Activated T-cell treated with anti-CD3 and anti-CD28 coated beads, Interleukin-2, amount 50 U/mL, for 72 hours (primary cell): ENCODE data around the gene TTC21A. TPM values are rescaled to one million over a fixed set of nuclear protein-coding genes. Genes with fewer than 3 reads are reported as not detected.
A peak's percentile ranks its signal among the peaks of the same experiment; 100 is the strongest.

ENCODE experiments used
- ATAC-seq, 2 donors: fragments of 150-1000 bp; cut with Tn5 transposase; replicated peaks in 1 of 2; 2 replicates each; pipeline ENCODE4 v1.10.0; 2021; ENCODE audit warnings: moderate library complexity in 2 of 2, mild to moderate bottlenecking in 1 of 2
- DNase-seq, 2 donors: peaks; one replicate each; pipeline ENCODE4 v3.0.0; 2021 to 2022; ENCODE audit warnings: mixed read lengths in 1 of 2
- H3K27ac Mint-ChIP-seq: one replicate; pipeline ENCODE4 v1.8.0; 2022; ENCODE audit warnings: mild to moderate bottlenecking, moderate library complexity, mixed read lengths
- H3K27me3 Mint-ChIP-seq: one replicate; pipeline ENCODE4 v1.8.0; 2022; ENCODE audit warnings: low read depth, mixed read lengths
- H3K36me3 Mint-ChIP-seq, 2 donors: one replicate each; pipeline ENCODE4 v1.8.0; 2022; ENCODE audit warnings: mixed read lengths in 2 of 2, mild to moderate bottlenecking in 1 of 2; ENCODE audit not compliant: insufficient read depth in 2 of 2
- H3K4me1 Mint-ChIP-seq: one replicate; pipeline ENCODE4 v1.8.0; 2022; ENCODE audit warnings: low read depth, mixed read lengths
- H3K4me3 Mint-ChIP-seq, 2 donors: one replicate each; pipeline ENCODE4 v1.8.0; 2022; ENCODE audit warnings: mild to moderate bottlenecking in 2 of 2, mixed read lengths in 2 of 2, moderate library complexity in 2 of 2
- H3K9me3 Mint-ChIP-seq, 2 donors: one replicate each; pipeline ENCODE4 v1.8.0; 2022; ENCODE audit warnings: mixed read lengths in 2 of 2
- total RNA-seq, 2 donors: library from RNA; stranded (reverse); gene quantifications; one replicate each; pipeline ENCODE4 v1.2.3, GENCODE V29; 2022

Gene TTC21A
- total RNA-seq, 2 donors from 2014 or later = 2.0 to 2.2 TPM

- Mint-ChIP-seq H3K4me3 (no peak overlapping the region), H3K27ac (no peak overlapping the region), H3K4me1 (peaks cover 9% of the 10 kb centered on the region), H3K9me3 (no peaks in the 10 kb centered on the region), H3K27me3 (no peaks in the 10 kb centered on the region), H3K36me3 (no peaks in the 10 kb centered on the region)
- ATAC-seq (no peak), DNase-seq (no peak)
These were observed 5.8 kb downstream of the TTC21A start for GRCh38 chr3:39113291-39113690.

- no peaks in the 10 kb centered on the region for H3K4me1 Mint-ChIP-seq
- H3K36me3 Mint-ChIP-seq = no peaks in the 10 kb centered on the region
- H3K4me3 Mint-ChIP-seq = no peak overlapping the region
- H3K9me3 Mint-ChIP-seq = no peaks in the 10 kb centered on the region
- no peak overlapping the region for H3K27ac Mint-ChIP-seq
- DNase-seq = no peak
- ATAC-seq = no peak
- H3K27me3 Mint-ChIP-seq = no peaks in the 10 kb centered on the region
These were observed 7.0 kb downstream of the TTC21A start for GRCh38 chr3:39114456-39114855.

GRCh38 chr3:39115870-39116269 lies 8.4 kb downstream of the TTC21A start:
- no peak for ATAC-seq
- H3K27ac Mint-ChIP-seq = no peak overlapping the region
- DNase-seq = no peak
- H3K36me3 Mint-ChIP-seq = no peaks in the 10 kb centered on the region
- H3K4me1 Mint-ChIP-seq = no peaks in the 10 kb centered on the region
- H3K4me3 Mint-ChIP-seq = no peak overlapping the region
- H3K27me3 Mint-ChIP-seq = no peaks in the 10 kb centered on the region
- H3K9me3 Mint-ChIP-seq = no peaks in the 10 kb centered on the region

GRCh38 chr3:39118079-39118478 lies 10.6 kb downstream of the TTC21A start:
- no peaks in the 10 kb centered on the region for H3K36me3 Mint-ChIP-seq

GRCh38 chr3:39118931-39119660 lies 11.6 kb downstream of the TTC21A start:
- ATAC-seq (no peak), DNase-seq (no peak)
- Mint-ChIP-seq H3K27me3 (no peaks in the 10 kb centered on the region), H3K27ac (no peak overlapping the region), H3K36me3 (no peaks in the 10 kb centered on the region), H3K4me1 (no peaks in the 10 kb centered on the region), H3K4me3 (no peak overlapping the region), H3K9me3 (no peaks in the 10 kb centered on the region)

More at GRCh38 chr3:39118079-39118478, 10.6 kb downstream of the TTC21A start:
- Mint-ChIP-seq H3K4me1 (no peaks in the 10 kb centered on the region), H3K27me3 (no peaks in the 10 kb centered on the region), H3K27ac (no peak overlapping the region), H3K9me3 (no peaks in the 10 kb centered on the region), H3K4me3 (no peak overlapping the region)
- ATAC-seq = no peak
- DNase-seq = no peak

GRCh38 chr3:39121621-39122020 lies 14.1 kb downstream of the TTC21A start:
- H3K36me3 Mint-ChIP-seq = no peaks in the 10 kb centered on the region
- DNase-seq = no peak
- H3K27me3 Mint-ChIP-seq = no peaks in the 10 kb centered on the region
- ATAC-seq = no peak
- H3K4me1 Mint-ChIP-seq = peaks cover 2% of the 10 kb centered on the region
- no peaks in the 10 kb centered on the region for H3K9me3 Mint-ChIP-seq
- no peak overlapping the region for H3K27ac Mint-ChIP-seq
- H3K4me3 Mint-ChIP-seq = no peak overlapping the region

- Mint-ChIP-seq H3K36me3 (no peaks in the 10 kb centered on the region), H3K27me3 (no peaks in the 10 kb centered on the region), H3K4me3 (no peak overlapping the region), H3K4me1 (peaks cover 14% of the 10 kb centered on the region), H3K27ac (no peak overlapping the region), H3K9me3 (no peaks in the 10 kb centered on the region)
- no peak for DNase-seq
- no peak for ATAC-seq
These were observed 15.3 kb downstream of the TTC21A start for GRCh38 chr3:39122813-39123212.

- Mint-ChIP-seq H3K4me1 (peaks cover 19% of the 10 kb centered on the region), H3K4me3 (no peak overlapping the region), H3K36me3 (no peaks in the 10 kb centered on the region), H3K27me3 (no peaks in the 10 kb centered on the region), H3K9me3 (no peaks in the 10 kb centered on the region), H3K27ac (no peak overlapping the region)
- ATAC-seq = no peak
- no peak for DNase-seq
These were observed 17.7 kb downstream of the TTC21A start for GRCh38 chr3:39124876-39125840.

- DNase-seq (no peak), ATAC-seq (no peak)
- no peak overlapping the region for H3K27ac Mint-ChIP-seq
- H3K4me1 Mint-ChIP-seq = peaks cover 19% of the 10 kb centered on the region
- no peaks in the 10 kb centered on the region for H3K27me3 Mint-ChIP-seq
- no peaks in the 10 kb centered on the region for H3K36me3 Mint-ChIP-seq
- H3K9me3 Mint-ChIP-seq = no peaks in the 10 kb centered on the region
- H3K4me3 Mint-ChIP-seq = no peak overlapping the region
These were observed 18.5 kb downstream of the TTC21A start for GRCh38 chr3:39125841-39126500.

- Mint-ChIP-seq H3K4me3 (no peak overlapping the region), H3K4me1 (peaks cover 19% of the 10 kb centered on the region), H3K27ac (no peak overlapping the region), H3K27me3 (no peaks in the 10 kb centered on the region), H3K36me3 (no peaks in the 10 kb centered on the region), H3K9me3 (no peaks in the 10 kb centered on the region)
- peak in 1 of 2 donors; percentile 40 for DNase-seq
- peak; percentile 41 to 44 for ATAC-seq
These were observed 19.1 kb downstream of the TTC21A start for GRCh38 chr3:39126532-39127071.

GRCh38 chr3:39127269-39127907 lies 19.9 kb downstream of the TTC21A start:
- no peak overlapping the region for H3K27ac Mint-ChIP-seq
- H3K36me3 Mint-ChIP-seq = no peaks in the 10 kb centered on the region
- no peaks in the 10 kb centered on the region for H3K27me3 Mint-ChIP-seq
- no peaks in the 10 kb centered on the region for H3K9me3 Mint-ChIP-seq
- ATAC-seq (peak in 1 of 2 donors; percentile 12), DNase-seq (no peak)
- no peak overlapping the region for H3K4me3 Mint-ChIP-seq
- peaks cover 19% of the 10 kb centered on the region for H3K4me1 Mint-ChIP-seq

GRCh38 chr3:39127908-39128304 lies 20.4 kb downstream of the TTC21A start:
- H3K4me1 Mint-ChIP-seq = peaks cover 19% of the 10 kb centered on the region
- H3K27ac Mint-ChIP-seq = no peak overlapping the region
- H3K9me3 Mint-ChIP-seq = no peaks in the 10 kb centered on the region
- DNase-seq (no peak), ATAC-seq (peak in 1 of 2 donors; percentile 37)
- no peaks in the 10 kb centered on the region for H3K36me3 Mint-ChIP-seq
- H3K27me3 Mint-ChIP-seq = no peaks in the 10 kb centered on the region
- no peak overlapping the region for H3K4me3 Mint-ChIP-seq
